ENCODE data around the gene RPTOR.
"Not testable (repeated sequence)": the region's sequence is repeated elsewhere in the genome, so short reads cannot be mapped to it uniquely, and the experiment has no call there.

Gene RPTOR

GRCh38 chr17:80790981-80791742 lies 246.5 kb downstream of the RPTOR start:
- no peak for DNase-seq (ENCODE audit: extremely low read depth in 1 of 2, low read depth in 1 of 2)

GRCh38 chr17:80791758-80792284 lies 247.2 kb downstream of the RPTOR start:
- DNase-seq (ENCODE audit: extremely low read depth in 1 of 2, low read depth in 1 of 2), result no peak

- DNase-seq (ENCODE audit: extremely low read depth in 1 of 2, low read depth in 1 of 2), result no peak
Observed at GRCh38 chr17:80792373-80792781, 247.7 kb downstream of the RPTOR start.

GRCh38 chr17:80793421-80793820 lies 248.8 kb downstream of the RPTOR start:
- no peak for DNase-seq (ENCODE audit: extremely low read depth in 1 of 2, low read depth in 1 of 2)

DNA sequence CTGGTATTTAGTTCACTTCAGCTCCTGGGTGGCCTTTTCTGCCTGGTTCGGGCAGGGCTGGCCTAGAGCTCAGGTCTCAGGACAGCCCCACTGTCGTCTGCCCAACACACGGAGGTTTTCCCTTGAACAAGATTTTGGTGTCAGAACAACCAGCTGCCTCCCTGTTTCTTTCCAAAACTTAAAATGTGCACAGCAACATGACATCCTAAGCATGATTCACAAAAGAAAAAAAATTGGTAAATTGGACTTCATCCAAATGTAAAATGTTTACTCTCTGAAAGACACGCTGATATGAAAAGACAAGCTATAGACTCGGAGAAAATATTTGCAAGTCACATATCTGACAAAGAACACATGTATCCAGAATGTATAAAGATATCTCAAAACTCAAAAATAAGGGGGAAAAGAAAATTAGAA lies 249.2 kb downstream of the RPTOR start:
- DNase-seq (ENCODE audit: extremely low read depth in 1 of 2, low read depth in 1 of 2), result no peak

DNA sequence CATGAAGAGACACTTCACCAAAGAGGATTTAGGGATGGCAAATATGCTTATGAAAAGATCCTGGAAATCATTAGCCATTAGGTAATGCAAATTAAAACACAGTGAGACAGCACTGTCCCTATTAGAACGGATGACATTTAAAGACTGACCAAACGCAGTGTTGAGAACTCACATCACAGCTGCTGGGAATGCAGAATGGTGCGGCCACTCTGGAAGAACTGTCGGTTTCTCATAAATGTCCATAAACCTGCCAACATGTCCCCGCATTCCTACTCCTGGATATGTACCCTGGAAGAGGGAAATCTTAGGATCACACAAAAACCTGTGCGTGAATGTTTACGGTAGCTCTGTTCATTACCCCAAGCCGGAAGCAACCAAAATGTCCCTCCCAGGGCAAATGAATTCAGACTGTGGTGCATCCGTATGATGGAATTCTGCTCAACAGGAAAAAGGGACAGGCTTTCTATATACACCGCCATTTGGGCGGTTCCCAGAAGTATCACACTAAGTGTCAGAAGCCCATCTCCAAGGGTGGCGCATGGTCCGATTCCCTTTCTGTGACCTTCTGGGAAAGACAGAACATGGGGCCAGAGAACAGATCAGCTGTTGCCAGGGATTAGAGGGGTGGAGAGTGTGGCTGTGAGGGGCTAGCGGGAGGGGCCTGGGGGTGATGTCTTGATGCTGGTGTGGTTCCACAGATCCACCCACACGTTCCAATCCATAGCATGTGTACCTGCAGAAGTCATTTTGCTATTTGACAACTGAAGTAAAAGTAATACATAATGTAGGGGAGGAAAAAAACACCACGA lies 249.8 kb downstream of the RPTOR start:
- no peak for DNase-seq (ENCODE audit: extremely low read depth in 1 of 2, low read depth in 1 of 2)

GRCh38 chr17:80795090-80795580 lies 250.5 kb downstream of the RPTOR start:
- no peak for DNase-seq (ENCODE audit: extremely low read depth in 1 of 2, low read depth in 1 of 2)

GRCh38 chr17:80795754-80796153 lies 251.1 kb downstream of the RPTOR start:
- DNase-seq (ENCODE audit: extremely low read depth in 1 of 2, low read depth in 1 of 2), result no peak

GRCh38 chr17:80796430-80796861 lies 251.8 kb downstream of the RPTOR start:
- DNase-seq (ENCODE audit: extremely low read depth in 1 of 2, low read depth in 1 of 2), result no peak

GRCh38 chr17:80797222-80797621 lies 252.6 kb downstream of the RPTOR start:
- not testable (repeated sequence) for DNase-seq (ENCODE audit: extremely low read depth in 1 of 2, low read depth in 1 of 2)

- DNase-seq (ENCODE audit: extremely low read depth in 1 of 2, low read depth in 1 of 2), result no peak
Observed at GRCh38 chr17:80797741-80798594, 253.3 kb downstream of the RPTOR start.

GRCh38 chr17:80798595-80799537 lies 254.2 kb downstream of the RPTOR start:
- no peak for DNase-seq (ENCODE audit: extremely low read depth in 1 of 2, low read depth in 1 of 2)

DNA sequence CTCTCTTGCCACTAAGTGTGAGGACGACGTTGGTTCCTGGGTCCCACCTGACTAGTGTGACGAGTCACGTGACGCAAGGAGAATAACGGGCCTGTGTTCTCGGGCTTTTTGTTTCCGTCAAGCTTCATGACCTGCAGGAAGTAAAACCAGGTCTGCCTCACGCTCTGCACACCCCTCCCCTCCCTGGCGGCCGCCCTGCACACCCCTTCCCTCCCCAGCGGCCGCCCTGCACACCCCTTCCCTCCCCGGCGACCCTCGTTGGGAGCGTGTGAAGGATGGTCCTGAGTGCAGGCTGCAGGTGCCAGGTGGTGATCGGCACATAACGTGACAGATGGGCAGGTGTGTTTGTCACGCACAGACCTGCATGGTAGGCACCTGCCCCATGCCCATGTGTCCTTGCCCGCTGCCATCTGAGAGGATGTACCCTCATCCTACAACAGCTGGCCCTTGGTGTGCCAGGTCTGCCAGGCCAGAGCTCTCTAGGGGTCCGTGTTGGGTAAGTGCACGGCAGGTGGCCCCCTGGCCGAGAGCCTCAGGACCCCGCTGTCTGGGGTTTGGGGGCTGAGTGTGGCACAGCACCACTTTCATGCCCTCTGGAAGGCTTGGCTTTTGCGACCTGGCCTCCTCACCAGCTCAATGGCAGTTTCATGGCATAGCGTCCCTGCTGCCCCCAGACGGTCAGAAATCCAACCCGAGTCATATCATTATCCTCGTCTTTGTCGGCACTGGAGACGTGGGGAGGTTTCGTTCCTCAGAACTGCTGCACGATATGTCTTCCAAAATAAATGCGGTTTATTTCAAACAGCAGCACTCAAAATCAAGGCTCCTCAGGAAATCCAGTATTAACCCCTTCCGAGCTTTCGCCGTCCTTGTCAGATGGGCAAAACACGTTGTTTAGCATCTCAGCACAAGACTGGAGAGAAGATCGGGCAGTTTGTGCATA lies 255.2 kb downstream of the RPTOR start:
- no peak for DNase-seq (ENCODE audit: extremely low read depth in 1 of 2, low read depth in 1 of 2)

- no peak for DNase-seq (ENCODE audit: extremely low read depth in 1 of 2, low read depth in 1 of 2)
Observed at GRCh38 chr17:80800481-80801391, 256.1 kb downstream of the RPTOR start.

DNA sequence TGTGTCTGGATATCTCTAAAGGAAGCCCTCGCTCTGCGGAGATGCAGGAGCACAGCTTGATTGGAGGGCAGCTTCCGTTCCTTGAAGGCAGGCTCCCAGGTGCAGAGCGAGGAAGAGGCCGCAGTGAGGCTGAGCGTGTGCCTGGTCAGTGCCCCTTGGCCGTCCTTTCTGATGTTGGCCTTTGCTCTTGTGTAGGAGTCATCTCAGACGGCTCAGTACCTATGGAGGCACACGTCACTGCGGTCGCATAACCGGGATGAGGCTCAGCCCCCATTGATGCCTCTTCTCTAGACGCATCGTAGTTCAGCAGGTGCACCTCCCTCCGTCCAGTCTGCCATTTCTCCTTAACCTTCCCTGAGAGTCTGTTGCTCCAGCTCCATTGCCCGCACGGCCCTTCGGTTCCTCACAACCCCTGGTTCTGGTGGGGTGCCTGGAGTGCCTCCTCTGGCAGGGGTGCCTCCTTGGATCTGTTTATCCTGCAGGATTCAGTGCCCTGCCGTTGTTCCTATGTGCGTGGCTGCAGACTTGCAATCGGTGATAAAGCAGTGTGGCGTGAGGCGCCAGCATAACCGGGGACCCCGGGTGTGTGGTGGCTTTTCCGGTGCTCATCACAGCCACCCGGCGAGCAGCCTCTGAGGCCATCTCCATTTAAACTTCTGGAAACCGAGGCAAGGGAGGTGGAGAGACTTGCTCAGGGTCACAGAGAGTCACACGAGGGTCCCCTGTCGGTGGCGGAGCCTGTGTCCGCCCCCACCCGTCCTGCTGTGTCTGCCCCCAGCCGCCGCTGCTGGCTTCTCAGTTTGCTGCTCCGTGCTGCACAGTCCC lies 258.2 kb downstream of the RPTOR start:
- no peak for DNase-seq (ENCODE audit: extremely low read depth in 1 of 2, low read depth in 1 of 2)

Measured in activated CD8-positive, alpha-beta memory T cell treated with anti-CD3 and anti-CD28 coated beads for 1 hour (primary cell).